NCI-H128 (cell line): ENCODE measurements around the gene TNRC6C.
"Not testable (repeated sequence)": the region's sequence is repeated elsewhere in the genome, so short reads cannot be mapped to it uniquely, and the experiment has no call there.

Experiments used
- DNase-seq: peaks from one replicate; lab custom pipeline; 2025; ENCODE audit not compliant: unreplicated experiment; lab: John Stamatoyannopoulos, UW

Gene TNRC6C

DNA sequence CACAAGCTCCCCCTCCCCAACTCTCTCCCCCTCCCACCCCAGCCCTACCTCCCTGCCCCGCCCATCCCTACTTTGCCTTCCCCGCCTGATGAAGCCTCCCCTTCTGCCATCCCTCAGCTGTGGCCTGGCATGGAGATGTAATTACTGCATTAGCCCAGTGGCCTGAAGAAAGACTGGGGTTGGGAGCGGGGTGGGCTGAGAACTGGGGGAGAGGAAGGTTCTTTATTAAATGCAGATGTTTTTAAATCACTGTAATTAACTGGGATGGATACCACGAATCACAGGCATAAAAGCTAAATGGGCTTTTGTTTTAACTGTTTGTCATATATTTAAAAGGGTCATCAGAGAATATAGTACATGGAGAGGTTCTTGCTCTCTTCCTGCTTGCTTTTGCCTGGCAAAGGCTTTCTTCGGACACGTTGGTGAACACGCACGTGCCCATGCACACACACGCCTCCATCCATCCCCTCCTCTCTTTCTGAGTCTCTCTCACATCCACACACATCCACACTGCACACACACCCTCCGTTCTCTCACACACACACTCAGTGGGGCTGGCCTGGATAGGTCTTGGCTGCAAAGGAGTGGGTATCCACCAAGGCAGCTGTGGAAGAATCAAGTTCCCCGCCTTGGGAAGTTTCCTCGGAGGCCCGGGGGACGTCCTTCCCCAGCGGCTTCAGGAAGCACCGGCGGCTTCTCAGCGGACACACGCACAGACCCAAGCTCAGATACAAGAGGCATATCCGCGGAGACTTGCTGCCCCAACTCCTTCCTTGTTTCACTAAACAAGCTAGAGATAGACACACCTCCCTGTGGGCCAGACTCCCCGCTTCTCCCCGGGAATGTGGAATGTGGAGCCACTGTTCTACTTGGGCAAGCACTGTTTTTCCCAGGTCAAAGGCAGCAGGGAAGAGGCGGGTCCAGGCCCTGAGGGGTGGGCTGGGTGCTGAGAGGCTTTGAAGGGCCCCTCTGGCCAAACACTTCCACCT is 27.4 kb upstream of the TNRC6C start:
- DNase-seq, result no peak

DNA sequence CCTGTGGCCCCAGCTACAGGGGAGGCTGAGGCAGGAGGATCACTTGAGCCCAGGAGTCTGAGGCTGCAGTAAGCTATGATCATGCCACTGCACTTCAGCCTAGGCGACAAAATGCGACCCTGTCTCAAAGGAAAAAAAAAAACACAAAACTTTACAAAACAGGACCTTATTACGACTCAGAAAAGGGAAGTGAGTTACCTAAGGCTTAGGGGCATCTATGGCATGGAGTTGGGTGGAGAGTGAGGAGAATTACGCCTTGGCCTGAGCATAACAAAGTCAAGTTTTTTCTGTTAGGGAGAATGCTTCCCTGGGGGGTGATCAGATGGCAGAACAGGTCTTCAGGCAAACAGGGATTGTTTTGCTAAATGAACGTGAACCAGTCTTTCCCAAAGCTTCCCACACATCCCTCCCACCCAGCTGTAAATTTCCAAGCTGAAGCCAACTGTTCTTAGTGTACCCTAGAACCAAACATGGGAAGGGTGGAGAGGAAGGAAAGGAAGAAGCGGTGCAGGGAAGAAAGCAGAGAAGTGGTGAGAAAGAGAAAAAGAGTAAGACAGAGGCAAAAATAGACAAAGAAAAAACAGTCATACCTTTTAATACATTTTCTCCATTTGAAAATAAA is 24.6 kb upstream of the TNRC6C start:
- DNase-seq, result no peak

DNA sequence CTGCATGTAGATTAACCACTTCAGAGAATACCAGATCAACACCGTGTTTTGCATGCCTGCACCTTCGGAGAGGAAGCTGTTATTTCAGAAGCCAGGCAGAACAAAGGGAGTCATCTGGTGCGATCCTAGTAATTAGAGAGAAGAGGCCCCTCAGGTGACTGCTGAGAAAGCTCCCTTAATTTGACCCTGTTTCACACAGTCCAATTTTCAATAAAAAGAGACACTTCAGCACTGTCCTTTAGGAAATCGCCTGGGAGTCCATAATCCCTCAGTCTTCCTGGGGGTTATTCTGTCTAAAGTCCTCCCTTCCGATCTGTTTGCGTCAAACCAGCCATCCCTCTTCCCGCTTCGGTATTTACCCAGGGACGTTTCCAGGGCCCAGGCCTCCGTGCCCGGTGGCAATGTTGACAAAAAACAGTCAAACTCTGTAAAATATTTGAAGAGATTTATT is 23.4 kb upstream of the TNRC6C start:
- no peak for DNase-seq

DNA sequence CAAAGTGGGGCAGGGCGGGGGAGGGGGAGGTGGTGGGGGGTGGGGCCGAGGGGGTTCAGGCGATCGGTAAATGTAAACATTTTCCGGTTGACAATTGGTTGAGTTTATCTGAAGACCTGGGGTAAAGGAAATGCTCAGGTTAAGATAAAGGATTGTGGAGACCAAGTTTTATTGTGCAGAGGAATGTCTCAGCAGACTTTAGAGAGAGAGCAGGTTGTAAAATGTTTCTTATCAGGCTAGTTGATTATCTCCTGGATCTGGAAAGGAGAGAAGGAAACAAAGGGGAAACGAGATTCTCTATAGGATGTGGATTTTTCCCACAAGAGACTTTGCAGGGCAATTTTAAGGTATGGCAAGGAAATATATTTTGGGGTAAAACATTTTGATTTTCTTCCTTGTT is 22.8 kb upstream of the TNRC6C start:
- not testable (repeated sequence) for DNase-seq

DNA sequence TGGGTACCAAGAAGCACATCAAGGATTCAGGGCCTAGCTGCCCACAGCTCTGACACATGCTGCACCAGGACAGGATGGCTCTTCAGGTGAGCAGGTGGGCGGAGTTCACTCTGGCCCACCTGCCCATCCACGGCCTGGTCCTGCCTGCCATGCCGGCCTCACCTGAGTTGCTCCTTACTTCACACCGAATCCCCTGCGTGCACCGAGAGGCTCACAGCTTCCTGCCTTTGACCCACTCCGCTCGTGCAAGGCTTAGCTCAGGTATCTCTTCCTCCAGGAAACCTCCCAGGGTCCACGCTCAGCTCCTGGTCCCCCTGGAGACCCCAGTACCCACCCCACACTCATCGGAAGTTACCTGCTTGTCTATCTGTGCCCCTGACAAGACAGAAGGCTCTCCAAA is 21.6 kb upstream of the TNRC6C start:
- no peak for DNase-seq

DNA sequence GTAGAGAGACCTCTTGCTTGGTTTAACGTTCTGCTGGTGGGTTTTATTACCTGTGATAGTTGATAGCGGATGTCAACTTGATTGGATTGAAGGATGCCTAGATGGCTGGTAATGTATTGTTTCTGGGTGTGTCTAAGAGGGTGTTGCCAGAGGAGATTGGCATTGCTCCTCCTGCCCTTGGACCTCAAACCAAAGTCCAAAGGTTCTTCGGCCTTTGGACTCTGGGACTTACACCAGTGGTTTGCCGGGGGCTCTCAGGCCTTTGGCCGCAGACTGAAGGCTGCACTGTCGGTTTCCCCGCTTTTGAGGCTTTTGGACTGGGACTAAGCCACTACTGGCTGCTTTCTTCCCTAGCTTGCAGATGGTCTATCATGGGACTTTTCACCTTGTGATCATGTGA is 17.5 kb upstream of the TNRC6C start:
- DNase-seq, result no peak

DNA sequence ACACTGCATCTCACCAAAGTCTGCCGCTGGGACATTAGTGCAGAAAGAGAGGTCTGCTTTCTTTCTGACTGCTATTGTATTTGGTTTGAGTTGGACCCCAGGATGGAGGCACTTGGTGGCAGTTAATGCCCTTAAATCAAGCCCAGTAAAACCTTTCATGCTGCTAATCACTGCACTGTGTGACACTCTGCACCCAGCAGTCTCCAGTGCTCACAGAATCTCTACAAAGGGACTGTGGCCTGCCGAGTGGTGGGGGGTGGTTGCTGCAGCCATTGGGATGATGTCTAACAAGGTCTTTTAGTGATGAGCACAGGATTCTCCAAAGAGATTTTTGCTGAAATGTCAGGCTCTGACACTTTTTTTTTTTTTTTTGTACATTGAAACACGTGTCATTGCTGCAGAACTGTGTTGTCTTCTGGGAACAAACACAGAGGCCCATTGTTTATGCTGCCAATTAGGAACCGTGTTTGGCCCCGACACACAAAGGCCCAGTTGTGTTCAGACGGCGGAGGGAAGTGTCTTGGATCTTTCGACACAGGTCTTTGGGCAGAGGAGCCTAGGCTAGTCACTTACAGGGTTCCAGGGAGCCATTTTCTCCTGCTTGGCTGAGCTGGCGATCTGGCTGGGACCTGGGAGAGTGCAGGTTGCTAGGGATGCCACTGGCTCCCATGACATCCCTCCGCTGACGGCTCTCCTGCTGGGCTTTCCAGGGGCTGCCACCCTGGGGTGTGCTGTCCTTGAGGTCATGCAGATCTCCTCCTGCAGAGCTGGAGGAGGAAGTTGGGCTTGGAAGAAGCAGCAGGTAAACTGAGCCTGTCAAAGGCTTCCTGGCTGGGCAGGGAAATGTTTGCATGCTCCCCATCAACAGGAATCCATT is 16.2 kb upstream of the TNRC6C start:
- no peak for DNase-seq

DNA sequence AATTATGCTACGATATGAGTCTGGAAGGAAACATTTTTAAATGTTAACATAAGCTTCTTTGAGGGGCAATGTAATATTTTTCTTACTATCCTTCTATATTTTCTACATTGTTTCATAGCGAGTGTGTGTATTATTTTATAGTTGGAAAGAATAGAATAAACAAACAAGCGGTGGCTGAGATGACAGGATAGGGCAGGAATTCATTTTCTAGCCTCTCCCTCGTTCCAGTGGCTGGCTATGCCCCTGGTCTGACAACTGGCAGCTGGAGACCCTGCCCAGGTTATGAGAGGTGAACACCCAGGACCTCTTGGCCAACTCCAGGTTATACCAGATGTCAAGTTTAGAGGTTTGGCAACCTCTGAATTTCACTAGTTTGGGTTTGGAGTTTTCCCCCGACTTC is 14.5 kb upstream of the TNRC6C start:
- DNase-seq, result no peak

DNA sequence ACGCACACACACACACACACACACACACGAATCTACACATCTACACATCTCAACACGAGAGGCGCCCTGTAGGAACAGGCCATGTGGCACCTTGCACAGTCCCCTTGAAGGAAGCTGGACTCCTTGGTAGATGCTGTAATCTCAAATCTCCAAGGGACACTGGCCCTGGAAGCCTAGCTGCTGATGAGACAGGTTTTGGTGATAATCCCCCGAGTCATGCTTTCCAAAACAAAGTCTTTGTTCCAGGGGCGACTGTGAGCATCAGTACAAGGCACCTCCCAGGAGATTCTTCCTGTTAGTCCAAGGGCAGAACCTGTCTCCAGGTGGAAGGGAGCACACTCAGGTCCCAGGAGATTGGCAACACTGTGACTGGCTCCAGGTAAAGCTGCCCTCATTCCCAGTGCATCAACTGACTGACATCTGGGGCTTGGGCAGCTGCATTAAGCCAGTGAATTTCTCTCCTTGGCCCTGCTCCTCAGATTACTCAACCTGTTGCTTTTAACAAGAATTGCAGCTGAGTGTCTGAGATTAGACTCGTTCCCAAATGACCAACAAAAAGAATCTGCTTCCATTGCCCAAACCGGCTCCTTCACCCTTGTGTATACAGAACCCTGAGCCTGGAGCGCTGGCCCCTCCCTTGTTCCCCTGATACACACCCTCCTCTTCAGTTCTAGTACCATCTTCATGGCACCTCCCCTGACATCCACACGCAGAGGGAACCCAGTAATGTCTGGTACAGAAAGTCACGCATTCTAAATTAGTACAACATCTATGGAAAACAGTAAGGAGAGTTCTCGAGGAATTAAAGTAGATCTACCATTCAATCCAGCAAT is 13.9 kb upstream of the TNRC6C start:
- DNase-seq, result no peak

DNA sequence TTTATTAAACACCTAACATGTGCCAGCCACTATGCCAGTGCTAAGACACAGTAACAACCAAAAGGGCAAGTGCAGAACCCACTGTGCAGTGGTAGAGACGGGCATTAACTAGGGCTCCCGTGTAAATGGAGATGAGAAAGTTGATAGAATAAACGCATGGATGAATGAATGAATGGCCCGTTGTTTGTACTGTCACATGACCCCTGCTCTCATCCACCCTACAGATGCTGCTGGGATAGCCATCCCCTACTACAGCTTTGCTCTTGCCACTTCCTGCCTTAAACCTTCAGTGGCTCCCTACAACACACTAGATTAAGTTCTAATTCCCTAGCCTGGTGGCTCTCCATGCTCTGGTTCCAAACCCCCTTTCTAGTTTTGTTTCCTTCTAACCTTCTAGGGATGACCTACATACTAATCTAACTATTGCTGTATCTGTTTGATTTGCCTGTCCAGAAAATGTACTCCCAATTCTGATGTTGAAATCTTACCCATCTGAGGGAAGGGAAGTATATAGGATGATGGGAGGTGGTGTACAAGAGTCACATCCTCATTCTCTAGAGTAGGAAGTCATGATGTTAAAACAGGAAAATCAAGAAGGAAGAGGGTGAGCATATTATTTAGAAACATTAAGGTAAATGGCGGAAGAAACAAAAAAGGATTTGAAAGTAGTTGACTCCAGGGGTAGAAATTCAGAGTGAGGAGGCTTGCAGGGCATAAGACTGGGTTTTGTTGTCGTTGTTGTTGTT is 11.4 kb upstream of the TNRC6C start:
- no peak for DNase-seq

DNA sequence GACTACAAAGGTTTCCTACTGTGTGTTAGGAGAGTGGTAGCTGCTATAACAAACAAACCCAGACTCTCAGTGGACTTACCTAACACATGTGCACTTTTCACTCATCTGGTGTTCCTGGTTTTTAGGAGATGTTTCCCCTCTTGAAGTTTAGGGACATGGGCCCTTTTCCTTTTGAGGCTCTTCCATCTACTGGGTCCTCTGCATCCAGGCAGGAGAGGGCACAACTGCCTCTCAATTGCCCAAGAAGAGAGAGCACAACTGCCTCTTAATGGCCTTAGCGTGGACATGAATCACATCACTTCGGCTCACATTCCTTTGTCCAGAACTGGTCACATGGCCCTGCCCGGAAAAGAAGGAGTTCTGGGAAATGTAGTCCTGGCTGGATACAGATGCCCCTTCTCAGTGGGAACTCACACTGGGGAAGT is 9.8 kb upstream of the TNRC6C start:
- DNase-seq, result no peak

DNA sequence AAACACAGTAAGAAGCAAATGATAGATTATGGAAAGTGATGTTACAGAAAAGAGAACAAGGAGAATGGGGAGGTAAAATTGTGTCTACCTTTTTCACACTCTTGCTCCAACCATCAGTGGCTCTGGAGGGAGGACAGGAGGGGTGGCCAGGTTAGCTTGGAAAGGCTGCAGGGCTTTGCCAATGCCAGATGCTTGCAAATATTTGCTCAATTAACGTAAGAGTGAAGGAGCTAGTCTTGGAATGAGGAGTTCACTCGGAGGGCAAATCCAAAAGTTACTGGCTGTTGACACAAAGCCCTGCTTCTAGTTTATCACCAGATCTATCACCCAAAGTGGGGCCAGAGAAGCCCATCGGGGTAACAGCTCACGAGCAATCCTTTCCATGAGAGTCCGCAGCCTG is 7.4 kb upstream of the TNRC6C start:
- DNase-seq, result no peak

DNA sequence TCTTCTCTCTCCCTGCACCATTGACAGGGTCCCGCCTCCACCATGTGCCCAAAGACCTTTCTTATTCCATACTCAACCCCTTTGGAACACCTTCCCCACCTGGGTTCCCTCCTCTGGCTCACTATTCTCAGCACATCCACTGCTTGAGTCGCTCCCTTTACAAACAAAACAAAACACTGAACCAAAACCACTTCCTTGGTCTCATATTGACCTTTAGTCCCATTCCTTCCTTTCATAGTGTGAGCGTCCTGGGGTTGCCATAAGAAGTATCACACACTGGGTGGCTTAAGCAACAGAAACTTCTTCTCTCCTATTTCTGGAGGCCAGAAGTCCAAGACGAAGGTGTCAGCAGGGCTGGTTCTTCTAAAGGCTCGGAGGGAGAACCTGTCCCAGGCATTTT is 6.1 kb upstream of the TNRC6C start:
- no peak for DNase-seq

DNA sequence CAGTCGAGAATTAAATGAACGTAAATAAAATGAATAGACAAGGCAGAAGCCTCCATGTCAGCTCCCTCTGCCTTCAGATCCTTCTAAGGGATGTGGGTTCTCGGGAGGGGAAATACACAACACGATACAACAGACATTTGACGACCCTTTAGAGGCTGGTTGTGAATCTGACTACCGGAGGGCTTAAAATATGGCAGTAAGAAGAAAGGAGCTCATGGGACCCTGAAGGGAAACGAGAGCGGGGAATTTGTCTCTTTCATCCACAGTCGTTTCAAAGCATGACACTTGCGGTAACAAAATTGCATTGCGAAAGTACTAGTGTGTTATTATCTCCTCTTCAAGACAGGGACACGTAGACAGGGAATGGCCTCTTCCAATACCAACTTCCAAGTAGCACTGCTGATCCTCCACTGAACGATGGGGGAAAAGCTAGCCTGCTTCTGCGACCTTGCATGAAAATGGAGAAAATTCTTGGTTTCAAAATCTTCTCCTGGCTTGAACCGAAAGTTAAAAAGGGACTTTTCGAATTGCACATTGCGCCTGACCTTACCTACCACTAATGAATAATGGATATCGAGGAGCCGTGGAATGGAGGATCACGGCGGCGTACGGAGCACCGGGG is 1.2 kb upstream of the TNRC6C start:
- no peak for DNase-seq

DNA sequence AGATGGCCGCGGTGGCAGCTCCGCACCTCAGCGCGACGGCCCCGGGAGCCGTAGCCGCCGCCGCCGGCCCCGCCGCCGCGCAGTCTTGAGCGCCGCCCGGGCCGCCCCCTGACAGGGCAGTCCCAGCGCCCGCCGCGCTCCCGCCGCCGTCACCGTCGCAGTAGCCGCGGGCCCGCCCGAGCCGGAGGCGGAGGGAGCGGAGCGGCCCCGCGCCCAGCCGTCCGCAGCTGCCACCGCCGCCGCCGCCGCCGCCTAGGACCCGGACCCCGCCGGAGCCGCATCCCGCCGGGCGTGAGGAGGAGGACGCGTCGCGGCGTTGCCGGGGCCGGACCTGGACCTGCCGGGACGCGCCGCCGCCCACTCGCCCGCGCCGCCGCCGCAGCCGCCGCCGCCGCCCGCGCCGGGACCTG is 218 bp downstream of the TNRC6C start:
- no peak for DNase-seq

DNA sequence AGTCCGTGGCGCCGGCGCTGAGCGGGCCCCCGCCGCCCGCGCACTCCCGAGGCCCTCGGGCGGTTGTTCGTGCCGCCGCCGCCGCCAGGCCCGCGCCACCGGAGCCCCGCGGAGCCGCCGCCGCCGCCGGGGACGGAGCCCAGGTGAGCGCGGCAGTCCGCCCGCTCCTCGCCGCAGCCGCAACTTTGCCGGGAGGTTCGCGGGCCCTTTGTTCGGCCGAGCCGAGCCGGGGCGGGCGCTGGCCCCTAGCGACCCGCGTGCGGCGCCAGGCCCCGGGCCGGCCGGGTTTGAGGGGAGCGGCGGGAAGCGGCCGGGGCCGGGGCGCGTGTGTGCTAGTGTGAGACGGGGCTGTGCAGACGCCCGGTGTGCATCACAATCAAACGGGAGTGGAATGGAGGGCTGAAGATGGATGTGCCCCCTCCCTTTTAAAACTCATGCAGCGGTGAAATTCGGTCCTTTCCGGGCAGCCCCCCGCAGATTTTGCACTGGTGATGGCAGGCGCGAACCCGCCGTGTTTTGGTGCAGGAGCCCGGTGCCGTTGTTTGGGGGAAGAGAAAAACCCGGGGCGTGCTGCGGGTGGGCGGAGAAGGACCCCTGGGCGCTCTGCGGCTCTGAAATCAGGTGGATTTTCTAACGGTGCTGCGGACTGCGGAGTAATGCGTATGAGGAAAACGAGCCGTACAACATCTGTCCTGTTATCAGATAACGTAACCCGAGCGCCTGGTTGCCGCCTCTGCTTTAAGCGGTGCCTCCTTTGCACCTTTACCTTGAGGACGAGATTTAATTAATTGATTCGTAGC is 823 bp downstream of the TNRC6C start:
- no peak for DNase-seq

DNA sequence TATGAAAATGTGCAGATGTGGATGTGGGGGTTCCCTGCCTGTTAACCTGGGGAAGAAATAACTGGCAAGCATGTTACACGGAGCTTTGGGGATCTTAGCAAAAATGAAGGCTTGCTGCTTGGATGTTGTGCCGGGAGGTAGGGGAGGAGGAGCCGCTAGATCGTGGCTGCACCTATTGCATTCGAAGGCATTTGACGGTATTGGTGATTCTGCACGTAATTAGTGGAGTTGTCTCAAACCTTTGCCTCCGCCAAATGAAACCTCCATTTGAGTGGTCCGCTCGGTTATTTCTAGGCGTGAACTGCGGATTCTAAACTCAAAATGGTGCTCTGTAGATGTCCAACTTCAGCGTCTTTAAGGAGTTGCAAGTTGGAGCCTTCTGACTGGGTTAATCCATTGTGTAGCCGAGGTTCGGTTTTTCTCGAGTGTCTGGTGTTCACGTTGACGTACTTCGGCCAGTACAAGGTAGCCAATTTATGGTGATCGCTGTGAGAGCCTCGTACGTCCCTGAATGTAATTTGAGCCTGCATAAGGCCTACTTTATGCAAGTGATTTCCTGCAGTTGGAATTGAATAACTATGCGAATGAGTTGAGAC is 1.5 kb downstream of the TNRC6C start:
- no peak for DNase-seq

DNA sequence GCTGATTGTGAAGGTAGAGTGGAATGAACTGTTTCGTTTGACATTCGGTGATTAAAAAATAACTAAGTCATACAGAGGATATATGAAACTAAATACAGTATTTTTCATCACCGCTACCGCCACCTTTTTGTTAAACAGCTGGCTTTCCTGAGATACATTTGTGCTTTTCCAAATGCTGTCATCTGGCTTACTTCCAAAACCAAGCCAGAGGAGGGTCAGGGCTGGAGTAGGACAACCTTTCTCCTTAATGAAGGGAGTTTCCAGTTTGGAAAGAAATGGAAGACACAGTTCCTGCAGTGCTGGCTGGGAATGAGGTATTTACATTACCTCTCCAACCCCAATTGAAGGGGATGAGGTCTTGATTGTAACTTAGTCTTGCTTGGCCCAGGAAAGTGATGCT is 3.2 kb downstream of the TNRC6C start:
- no peak for DNase-seq
